HTERT RPE-1 (cell line): ENCODE data around the gene ALPI.
"Not testable (repeated sequence)": the region's sequence is repeated elsewhere in the genome, so short reads cannot be mapped to it uniquely, and the experiment has no call there.

Experiments used
- in situ Hi-C: fragments of 300-500 bp; cut with MboI; formaldehyde crosslinking; loops from 4 replicates; pipeline ENCODE4 v1.14.3; 2020; ENCODE audit warnings: low sequenced_read_pairs

ALPI gene

DNA sequence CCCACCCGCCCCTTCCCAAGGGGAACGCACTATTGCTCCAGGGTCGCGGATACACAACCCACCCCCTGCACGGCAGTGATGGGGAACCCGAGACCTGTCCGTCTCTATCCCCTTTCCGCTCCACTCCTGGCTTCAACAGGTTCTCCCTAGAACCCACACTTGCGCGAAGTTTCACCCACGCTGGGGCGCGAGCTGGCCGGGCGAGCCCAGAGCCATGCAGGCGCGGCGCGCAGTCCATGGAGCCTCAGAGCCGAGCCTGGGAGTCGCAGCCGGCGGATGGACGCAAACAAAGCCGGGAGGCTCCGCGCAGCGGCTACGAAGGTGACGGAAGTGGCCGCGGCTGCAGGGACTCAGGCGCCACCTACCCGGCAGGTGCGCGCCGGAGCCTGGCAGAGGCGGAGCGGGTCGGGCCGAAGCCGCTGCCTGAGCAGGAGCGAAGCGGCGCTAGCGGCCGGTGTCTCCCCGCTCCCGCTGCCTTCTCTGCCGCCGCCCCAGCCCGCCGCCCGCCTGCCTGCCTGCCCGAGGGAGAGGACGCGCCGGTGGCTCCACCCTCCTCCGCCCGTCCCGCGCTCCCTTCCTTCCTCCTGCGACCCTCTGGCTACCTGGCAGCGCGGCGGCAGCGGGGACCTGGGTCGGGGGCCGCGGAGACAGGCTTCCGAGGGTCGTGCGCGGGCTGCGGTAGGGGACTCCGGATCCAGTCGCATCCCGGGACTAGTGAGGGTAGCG is 35.3 kb upstream of the ALPI start:
- in situ Hi-C loops: no loop called here

DNA sequence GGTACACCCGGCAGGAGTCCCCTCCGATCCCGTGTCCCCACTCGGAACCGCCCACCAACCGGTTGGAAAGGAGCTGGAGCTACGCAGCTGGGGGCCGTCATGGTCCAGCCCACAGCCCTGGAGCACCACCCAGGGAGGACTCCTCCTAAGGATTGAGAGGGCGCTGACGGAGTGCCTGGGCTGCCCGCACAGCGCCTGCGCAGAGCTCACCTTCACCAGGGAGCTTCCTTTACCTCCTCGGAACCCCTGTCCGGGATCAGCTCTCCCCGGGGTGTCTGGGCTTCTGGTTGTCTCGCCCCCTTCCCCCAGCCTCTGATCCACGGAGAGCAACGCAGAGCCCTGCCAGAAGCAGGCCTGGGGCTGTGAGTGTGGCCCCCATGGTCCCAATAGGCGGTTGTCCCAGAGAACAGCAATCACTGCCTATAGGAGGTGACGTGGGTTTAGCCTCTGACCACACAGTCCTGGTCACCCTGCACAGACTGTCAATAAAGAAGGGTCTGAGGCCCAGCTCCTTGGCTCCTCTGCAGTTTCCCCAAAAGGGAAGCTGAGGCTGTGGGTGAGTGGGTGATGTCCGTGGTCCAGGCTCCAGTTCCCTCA is 34.7 kb upstream of the ALPI start:
- in situ Hi-C loops: no loop called here

DNA sequence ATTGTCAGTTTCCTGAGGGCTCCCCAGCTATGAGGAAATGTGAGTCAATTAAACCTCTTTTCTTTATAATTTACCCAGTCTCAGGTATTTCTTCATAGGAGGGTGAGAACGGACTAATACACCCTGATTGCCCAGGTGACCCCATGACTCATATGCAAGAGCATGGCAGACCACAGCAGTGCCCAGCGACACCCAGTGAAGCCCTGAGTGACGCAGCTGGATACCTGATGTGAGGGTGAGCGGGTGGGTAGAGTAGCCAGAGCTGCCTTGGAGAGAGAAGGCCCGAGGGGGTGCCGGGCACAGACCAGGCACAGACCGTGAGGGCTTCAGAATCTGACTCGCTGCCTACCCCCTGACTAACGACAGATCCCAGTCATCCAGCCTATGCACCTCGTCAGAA is 33.9 kb upstream of the ALPI start:
- in situ Hi-C loops: no loop called here

DNA sequence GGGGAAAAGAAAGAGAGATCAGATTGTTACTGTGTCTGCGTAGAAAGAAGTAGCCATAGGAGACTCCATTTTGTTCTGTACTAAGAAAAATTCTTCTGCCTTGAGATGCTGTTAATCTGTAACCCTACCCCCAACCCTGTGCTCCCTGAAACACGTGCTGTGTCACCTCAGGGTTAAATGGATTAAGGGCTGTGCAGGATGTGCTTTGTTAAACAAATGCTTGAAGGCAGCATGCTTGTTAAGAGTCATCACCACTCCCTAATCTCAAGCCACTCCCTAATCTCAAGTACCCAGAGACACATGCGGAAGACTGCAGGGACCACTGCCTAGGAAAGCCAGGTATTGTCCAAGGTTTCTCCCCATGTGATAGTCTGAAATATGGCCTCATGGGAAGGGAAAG is 33.0 kb upstream of the ALPI start:
- in situ Hi-C loops: not testable (repeated sequence)

DNA sequence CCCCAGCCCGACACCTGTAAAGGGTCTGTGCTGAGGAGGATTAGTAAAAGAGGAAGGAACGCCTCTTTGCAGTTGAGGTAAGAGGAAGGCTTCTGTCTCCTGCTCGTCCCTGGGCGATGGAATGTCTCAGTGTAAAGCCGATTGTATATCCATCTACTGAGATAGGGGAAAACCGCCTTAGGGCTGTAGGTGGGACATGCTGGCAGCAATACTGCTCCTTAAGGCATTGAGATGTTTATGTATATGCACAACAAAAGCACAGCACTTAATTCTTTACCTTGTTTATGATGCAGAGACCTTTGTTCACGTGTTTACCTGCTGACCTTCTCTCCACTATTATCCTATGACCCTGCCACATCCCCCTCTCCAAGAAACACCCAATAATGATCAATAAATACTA is 32.5 kb upstream of the ALPI start:
- in situ Hi-C loops: not testable (repeated sequence)

DNA sequence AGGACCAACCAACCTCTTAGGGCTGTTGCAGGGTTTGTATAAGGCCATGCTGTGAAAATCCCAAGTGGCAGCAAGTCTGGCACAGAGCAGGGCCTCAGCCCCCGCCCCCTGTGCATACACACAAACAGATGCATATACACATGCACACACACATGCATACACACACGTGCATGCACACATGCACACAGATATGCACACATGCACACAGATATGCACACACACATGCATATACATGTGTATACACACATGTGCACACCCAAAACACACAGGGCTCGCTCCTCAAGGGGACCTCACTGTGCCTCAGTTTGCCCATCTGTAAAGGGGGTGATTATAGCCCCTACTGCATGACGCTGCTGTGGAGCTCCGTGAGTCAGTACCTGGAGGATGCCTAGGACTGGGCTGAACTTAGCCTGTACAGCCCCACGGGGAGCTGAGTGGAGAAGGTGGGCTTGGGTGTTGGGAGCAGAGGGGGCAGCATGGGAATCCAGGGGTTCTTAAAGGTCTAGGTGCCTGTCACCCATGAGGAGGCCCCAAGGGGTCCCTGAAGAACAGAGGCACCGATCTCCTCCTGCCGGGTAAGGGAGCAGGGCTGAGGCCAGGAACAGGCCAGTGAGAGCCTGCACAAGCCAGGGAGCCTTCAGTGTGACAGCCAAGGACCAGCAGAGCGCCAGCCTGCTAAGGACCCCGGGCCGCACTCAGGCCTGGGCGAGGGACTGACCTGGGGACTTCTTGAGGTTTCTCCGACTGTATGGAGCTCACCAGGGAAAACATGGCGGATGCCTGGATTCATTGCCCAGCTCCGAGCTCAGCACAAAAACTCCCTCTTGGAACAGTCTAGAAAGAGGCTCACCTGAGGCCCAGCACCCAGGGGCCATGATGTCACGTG is 24.0 kb upstream of the ALPI start:
- in situ Hi-C loops: no loop called here

DNA sequence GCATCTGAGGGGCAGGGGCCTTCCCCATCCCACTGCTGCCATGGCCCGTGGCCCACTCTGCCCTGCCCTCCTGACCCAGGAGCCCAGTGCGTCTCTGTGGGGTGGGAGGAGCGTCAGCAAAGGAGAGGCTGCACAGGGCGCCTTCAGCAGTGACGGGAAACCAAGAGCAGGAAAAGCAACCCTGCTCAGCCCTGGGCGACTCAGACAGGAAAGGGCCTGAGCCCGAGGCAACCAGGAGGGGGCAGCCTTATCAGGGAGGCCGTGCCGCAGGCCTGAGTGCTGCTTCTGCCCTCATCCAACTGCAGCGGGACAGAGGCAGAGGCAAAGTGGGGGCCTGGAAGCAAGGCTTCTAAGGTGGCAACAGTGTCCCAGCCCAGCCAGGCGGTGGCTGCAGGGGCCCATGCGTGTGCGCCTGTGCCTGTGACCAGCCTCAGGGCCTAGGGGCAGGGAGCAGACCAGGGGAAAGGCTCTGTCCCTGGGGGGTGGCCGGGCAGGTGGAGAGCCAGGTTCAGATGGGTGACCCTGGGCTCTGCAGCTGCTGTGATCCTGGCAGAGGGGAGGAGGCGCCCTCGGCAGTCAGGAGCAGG is 23.3 kb upstream of the ALPI start:
- in situ Hi-C loops: no loop called here

DNA sequence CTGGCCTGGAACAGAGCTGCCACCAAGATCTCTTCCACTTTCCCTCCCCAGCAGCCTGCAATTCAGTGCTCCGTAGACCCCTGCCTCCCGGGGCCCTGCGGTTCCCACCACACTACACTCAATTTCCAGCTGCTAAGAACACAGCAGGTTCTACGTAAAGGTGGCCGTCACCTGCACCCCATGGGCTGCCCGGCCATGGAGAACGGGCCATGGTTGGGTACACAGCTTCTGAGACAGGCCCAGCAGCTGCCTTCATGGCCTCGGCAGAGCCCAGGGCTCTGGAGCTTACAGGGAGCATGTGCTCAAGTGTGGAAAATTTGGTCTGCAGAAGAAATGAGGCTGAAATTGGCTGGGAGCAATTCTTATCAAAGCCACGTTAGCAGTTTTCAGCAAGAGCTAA is 22.3 kb upstream of the ALPI start:
- in situ Hi-C loops: not testable (repeated sequence)

DNA sequence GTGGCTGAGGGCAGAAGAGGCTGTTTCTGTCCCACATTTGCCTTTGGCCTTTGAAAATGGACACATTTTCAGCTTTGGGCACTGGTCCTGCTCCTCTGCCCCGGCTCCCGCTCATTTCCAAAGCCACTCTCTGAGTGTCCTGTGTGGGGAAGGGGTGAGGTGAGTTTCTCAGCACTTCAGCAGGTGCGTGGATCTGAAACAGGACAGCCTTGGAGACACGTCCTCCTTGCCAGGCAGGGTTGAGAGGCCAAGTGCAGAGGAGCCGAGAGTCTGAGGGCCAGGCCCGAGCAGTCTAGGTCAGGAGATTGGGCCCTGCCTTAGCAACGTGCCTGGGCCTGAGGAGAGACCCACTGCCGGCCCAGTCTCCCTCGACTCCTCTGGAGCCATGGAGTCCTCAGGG is 21.9 kb upstream of the ALPI start:
- in situ Hi-C loops: no loop called here

DNA sequence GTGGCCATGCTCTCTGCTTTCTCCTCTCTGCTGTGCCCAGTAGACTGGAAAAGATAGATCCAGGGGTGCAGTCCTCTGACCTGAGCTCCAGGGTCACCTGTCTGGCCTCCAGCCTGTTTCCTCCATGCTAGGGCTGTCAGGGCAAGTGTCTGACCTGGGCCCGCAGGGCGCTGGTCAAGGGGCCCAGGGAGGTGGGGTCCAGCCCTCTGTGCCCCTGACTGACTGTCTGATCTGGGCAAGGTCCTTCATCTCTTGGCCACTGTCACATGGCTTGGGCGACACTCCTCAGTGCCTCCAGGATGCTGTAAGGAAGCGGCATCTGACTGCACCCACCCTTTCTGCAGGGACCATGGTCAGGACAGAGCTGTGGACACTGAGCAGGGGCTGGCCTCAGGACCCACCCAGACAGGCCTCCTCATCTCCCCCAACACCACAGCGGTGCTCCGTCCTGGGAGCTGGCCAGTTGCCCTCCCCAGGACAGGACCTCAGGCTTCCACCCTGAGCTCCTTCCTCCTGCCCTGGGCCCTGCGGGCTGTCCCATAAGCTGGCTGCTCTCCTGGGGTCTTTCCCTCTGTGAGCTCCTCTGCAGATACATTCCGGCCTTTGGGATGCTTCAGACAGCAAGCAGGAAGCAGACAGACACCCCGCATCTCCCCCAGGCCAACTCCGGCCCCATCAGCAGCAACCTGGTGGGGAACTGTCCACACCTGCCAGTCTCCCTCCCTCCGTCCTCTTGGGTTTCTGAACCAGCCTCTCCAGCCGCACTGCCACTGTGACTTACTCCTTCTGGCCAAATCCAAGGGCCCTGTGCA is 21.2 kb upstream of the ALPI start:
- in situ Hi-C loops: no loop called here

DNA sequence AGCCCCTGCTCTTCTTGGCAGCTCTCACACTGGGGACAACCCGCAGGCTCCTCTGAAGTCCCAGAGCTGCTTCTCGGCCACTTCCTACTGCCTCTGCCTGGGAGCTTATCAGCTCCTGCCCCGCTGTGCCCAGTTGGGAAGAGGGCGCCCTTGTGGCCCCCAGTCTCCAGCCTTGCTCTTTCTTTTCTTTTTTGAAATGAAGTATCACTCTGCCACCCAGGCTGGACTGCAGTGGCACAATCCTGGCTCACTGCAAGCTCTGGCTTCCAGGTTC is 20.6 kb upstream of the ALPI start:
- in situ Hi-C loops: no loop called here

DNA sequence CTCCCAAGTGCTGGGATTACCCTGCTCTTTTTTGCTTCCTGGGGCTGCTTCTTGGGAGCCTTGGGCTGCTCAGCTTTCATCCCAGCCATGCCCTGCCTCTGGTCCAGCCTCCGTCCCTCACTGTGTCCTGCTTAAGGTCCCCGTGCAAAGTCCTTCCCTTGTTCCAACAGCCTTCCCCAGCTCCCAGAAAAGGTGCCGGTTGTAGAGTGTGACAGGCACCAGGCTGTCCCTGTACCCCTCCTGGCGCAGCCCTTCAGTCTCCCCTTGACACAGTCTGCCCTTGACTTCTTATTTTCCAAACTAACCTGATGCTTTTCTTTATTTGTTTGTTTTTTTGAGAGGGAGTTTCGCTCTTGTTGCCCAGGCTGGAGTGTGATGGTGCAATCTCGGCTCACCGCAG is 20.1 kb upstream of the ALPI start:
- in situ Hi-C loops: no loop called here

DNA sequence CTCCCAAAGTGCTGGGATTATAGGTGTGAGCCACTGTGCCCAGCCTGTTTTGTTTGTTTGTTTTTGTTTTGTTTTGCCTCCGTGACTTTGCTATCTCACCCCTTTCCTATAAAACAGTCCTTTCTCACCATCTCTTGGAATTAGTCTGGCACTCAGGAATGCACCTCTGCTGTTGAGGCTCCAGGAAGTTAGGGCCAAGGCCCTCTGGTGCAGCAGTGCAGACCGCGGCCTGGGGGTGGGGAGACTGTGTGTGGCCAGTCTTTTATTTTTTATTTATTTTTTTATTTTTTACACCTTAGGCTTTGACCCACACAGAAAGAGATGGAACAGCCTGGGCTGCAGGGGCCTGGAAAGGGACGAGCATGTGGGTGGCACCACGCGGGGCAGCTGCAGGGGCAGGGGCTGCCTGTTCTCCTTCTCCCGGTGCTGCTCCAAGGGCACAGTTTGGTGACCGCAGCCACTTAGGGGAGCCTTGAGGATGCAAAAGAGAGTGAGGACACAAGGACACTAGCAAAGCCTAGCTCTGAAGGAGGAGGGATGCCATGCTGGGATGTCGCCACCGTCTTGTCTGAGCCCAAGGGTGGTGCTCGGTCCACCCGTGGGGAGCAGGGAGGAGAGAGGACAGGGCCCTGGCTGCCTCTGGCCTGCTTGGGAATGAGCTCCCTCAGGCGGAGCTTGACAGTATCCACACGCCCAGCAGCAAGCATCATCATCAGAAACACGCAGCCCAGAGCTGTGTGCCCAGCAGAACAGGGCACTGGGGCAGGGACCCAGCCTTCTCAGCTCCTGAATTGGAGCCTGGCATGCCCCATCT is 19.4 kb upstream of the ALPI start:
- in situ Hi-C loops: no loop called here

DNA sequence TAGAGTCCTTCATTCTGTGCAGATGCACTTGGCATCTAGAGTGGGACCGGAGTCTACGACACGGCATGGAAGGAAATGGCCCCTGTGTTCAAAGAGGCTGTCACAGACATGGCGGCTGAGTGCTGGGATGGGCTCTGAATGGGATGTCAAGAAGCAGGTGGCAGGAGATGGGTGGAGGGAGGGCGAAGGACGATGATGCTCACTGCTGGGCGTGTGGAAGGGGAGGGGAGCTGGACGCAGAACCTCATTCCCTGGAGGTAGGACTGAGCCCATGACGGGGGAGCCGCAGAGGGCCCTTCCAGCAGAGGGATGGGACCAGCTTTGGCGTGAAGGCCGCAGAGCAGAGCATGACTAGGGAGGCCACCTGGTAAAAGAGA is 18.8 kb upstream of the ALPI start:
- in situ Hi-C loops: no loop called here

DNA sequence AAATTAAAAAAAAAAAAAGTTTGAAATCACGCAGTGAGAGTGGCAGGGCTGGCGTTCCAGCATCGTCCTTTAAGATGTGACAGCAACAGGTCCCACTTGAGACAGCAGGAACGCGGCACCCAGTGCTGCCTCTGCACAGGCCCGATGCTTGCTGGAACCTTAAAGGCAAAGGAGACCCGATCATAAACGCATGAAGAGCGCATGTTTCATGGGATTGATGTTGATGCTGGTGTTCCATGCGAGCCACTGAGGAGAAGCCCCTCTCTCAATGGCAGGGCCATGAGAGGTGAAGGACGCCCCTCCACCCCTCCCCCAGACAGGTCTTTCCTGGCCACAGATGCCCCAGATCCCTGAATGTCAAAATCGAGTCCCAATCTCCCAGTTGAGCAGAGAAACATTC is 17.9 kb upstream of the ALPI start:
- in situ Hi-C loops: no loop called here

DNA sequence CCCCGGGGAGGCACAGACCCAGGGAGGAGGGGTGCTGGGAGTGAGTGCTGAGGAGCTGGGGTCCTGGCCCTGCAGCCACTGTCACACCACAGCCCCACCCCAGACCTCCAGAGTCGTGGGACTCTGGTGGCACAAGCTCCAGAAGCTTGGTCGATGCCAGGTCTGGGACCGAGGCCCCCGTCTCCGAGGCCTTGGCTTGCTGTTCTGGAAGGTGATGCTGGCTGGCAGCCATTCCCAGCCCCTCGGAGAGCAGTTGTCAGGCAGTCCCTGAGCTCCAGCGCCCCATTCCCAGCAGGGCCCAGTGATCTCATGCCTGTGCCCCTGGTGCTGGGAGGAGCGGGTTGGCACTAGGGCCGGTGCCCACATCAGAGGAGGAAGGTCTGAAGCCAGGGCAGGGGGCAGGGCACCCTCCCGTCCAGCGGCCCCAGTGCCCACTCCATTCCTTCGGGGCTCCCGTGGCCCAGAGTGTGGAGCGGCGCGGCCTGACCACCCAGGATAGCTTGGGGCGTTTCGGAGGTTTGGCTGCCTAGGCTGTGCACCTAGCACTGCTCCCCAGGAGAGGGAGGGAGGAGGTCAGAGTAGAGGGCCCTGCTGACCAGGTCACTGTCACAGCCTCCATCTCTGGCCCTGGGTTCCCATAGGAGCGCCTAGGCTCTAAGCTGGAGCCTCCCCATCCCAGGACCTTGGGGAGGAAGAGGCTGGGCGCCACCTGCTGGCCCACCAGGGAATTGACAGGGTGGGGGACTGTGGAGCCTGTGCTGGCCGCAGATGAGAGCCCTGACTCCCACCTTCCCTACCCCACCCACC is 16.8 kb upstream of the ALPI start:
- in situ Hi-C loops: no loop called here

DNA sequence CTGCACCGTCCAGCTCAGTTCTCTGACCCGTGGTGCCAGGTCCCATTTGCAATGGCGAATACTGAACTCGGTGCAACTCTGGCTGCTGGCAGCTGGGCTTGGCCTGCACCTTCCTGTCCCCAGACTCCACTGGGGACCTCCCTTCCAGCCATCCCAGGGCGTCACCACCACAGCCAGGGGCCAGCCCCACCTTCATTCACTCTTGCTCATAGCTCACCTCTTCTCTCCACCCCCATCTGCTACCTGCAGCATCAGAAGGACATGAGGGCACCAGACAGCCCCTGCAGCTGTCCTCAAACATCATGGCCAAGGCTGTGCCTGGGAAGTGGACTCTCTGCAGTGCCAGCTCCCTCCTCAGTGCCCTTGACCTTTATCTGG is 16.2 kb upstream of the ALPI start:
- in situ Hi-C loops: no loop called here

DNA sequence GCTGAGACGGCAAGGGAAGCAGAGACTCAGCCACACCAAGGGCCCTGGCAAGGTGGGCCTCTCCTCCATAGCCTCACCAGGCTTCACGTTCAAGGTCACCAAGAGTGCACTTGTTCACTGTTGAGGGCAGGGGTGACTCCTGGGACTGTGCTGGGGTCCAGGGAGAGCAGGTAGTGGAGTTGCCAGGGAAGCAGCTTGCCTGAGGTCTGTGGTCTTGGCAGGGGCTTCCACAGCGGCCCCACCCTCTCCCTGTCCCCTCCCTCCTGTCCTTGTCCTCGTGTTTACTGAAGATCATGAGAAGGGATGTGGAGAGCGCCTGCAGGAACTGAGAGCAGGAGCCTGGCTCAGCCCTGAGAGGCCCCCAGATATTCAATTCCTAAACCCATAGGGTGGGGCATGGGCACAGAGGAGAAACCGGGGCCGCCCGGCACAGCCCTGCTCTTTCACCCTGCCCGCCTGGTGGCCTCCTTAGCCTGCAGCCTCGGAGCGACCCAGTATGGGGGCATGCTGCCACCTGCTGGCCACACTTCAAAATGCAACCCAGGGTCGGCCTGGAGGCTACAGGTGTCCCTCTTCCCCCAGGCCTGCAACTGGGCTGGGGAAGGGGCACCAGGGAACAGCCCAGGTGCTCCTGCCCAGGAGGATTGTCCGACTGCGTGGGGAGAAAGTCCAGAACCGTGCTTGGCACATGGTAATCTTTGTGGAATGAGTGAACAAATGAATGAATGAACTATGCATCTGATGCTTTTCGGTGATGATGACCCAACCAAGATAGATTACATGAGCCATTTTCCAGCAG is 15.5 kb upstream of the ALPI start:
- in situ Hi-C loops: not testable (repeated sequence)
